H1 (cell line): Measurements from ENCODE around the gene HS3ST5. TPM values are rescaled to one million over a fixed set of nuclear protein-coding genes. Genes with fewer than 3 reads are reported as not detected.

ENCODE experiments used
- CTCF ChIA-PET: fragments of 300-600 bp; sonication (Branson Sonifier 250); formaldehyde crosslinking; loops from one replicate; lab custom pipeline; 2021; ENCODE audit not compliant: partially characterized antibody; lab: Charles Lee
- POLR2A ChIA-PET: fragments of 300-600 bp; sonication (Branson Sonifier 250); formaldehyde crosslinking; loops from one replicate; lab custom pipeline; 2021; ENCODE audit warnings: inconsistent platforms; ENCODE audit not compliant: partially characterized antibody; lab: Charles Lee
- DNase-seq, 2 experiments: peaks; one replicate each; pipeline versions ENCODE4 v3.0.0 to v3.0.0-alpha.2; 2010 to 2022; ENCODE audit warnings: low spot score in 2 of 2, low read depth in 1 of 2, mixed read lengths in 1 of 2
- FAIRE-seq: peaks from 2 replicates; lab custom pipeline; 2011; peaks lifted over from hg19 to GRCh38; lab: Jason Lieb, UNC
- H2AFZ ChIP-seq: 2 replicates; pipeline ENCODE4 v1.8.1; 2012; ENCODE audit warnings: low read length, inconsistent platforms
- H2AK5ac ChIP-seq: 2 replicates; pipeline ENCODE4 v1.6.1; 2013; ENCODE audit warnings: low read depth, low read length
- H2BK120ac ChIP-seq: replicated peaks from 2 replicates; pipeline ENCODE3; 2013; ENCODE audit warnings: low read depth, low read length, inconsistent platforms
- H2BK12ac ChIP-seq: 2 replicates; pipeline ENCODE4 v1.6.1; 2013; ENCODE audit warnings: low read depth, low read length
- H2BK15ac ChIP-seq: 2 replicates; pipeline ENCODE4 v1.6.1; 2013; ENCODE audit warnings: low read length
- H2BK20ac ChIP-seq: 2 replicates; pipeline ENCODE4 v1.6.1; 2013; ENCODE audit warnings: low read length
- H2BK5ac ChIP-seq: 2 replicates; pipeline ENCODE4 v1.6.1; 2013; ENCODE audit warnings: low read depth, low read length
- H3K14ac ChIP-seq: 2 replicates; pipeline ENCODE4 v1.6.1; 2013; ENCODE audit warnings: inconsistent platforms; ENCODE audit not compliant: insufficient read length
- H3K18ac ChIP-seq: 2 replicates; pipeline ENCODE4 v1.6.1; 2013; ENCODE audit warnings: low read length; ENCODE audit errors: extremely low read depth
- H3K23ac ChIP-seq: 2 replicates; pipeline ENCODE4 v1.6.1; 2013; ENCODE audit warnings: inconsistent platforms; ENCODE audit not compliant: insufficient read length
- H3K23me2 ChIP-seq: 2 replicates; pipeline ENCODE4 v1.6.1; 2013; ENCODE audit warnings: low read depth, low read length
- H3K27ac ChIP-seq: 2 replicates; pipeline ENCODE4 v1.6.1; 2011; ENCODE audit warnings: low read depth, low read length, inconsistent platforms
- H3K27me3 ChIP-seq, 4 experiments: replicated peaks in 1 of 4; 1 replicate in 1 of 4; 2 replicates in 3 of 4; pipeline versions ENCODE4 v1.6.1 to v1.8.1; 2011 to 2013; ENCODE audit warnings: low read length in 3 of 4, mild to moderate bottlenecking in 3 of 4, inconsistent platforms in 2 of 4, mixed read lengths in 2 of 4, moderate library complexity in 1 of 4; ENCODE audit not compliant: control insufficient read depth in 3 of 4, insufficient read depth in 3 of 4; ENCODE audit errors: extremely low read depth in 1 of 4
- H3K36me3 ChIP-seq, 4 experiments: 2 replicates each; pipeline versions ENCODE4 v1.6.1 to v1.8.1; 2011 to 2013; ENCODE audit warnings: mild to moderate bottlenecking in 4 of 4, low read length in 3 of 4, moderate library complexity in 2 of 4, control low read depth in 1 of 4, inconsistent platforms in 1 of 4; ENCODE audit not compliant: insufficient read depth in 4 of 4, control insufficient read depth in 2 of 4
- H3K4ac ChIP-seq: replicated peaks from 2 replicates; pipeline ENCODE3; 2013; ENCODE audit warnings: low read length, low read depth, mixed read lengths, inconsistent platforms; ENCODE audit not compliant: insufficient read length
- H3K4me1 ChIP-seq, 4 experiments: replicated peaks in 1 of 4; 1 replicate in 1 of 4; 2 replicates in 3 of 4; pipeline versions ENCODE4 v1.6.1 to v1.8.1; 2011 to 2013; ENCODE audit warnings: low read length in 3 of 4, inconsistent platforms in 2 of 4, mixed read lengths in 1 of 4; ENCODE audit not compliant: insufficient read depth in 4 of 4, control insufficient read depth in 3 of 4
- H3K4me2 ChIP-seq, 2 experiments: 2 replicates each; pipeline versions ENCODE4 v1.6.1 to v1.8.1; 2011 to 2013; ENCODE audit warnings: low read depth in 2 of 2, low read length in 2 of 2, control low read depth in 1 of 2, inconsistent platforms in 1 of 2, mild to moderate bottlenecking in 1 of 2; ENCODE audit not compliant: insufficient read depth in 1 of 2
- H3K4me3 ChIP-seq, 4 experiments: fragments of 200-600, 300-600 bp in 1 of 4; sonication (generic), shearing (Covaris generic), sonication (Bioruptor Twin) in 1 of 4; 2 replicates each; pipeline versions ENCODE4 v1.5.1 to v1.8.1; 2011 to 2016; ENCODE audit warnings: low read length in 4 of 4, low read depth in 3 of 4, control low read depth in 2 of 4, inconsistent platforms in 2 of 4, mild to moderate bottlenecking in 2 of 4, mixed read lengths in 1 of 4, moderate library complexity in 1 of 4; ENCODE audit not compliant: insufficient read depth in 2 of 4; ENCODE audit errors: extremely low read depth in 1 of 4
- H3K56ac ChIP-seq: replicated peaks from 2 replicates; pipeline ENCODE3; 2013; ENCODE audit warnings: low read depth, mild to moderate bottlenecking, mixed read lengths, low read length, inconsistent platforms; ENCODE audit not compliant: insufficient read length
- H3K79me1 ChIP-seq: 2 replicates; pipeline ENCODE4 v1.6.1; 2013; ENCODE audit warnings: low read depth, low read length, control low read depth
- H3K79me2 ChIP-seq, 2 experiments: 2 replicates each; pipeline versions ENCODE4 v1.6.1 to v1.8.1; 2012 to 2013; ENCODE audit warnings: low read length in 2 of 2, mild to moderate bottlenecking in 2 of 2, inconsistent platforms in 1 of 2; ENCODE audit not compliant: insufficient read depth in 2 of 2, control insufficient read depth in 1 of 2
- H3K9ac ChIP-seq, 4 experiments: replicated peaks in 1 of 4; 1 replicate in 1 of 4; 2 replicates in 3 of 4; pipeline versions ENCODE4 v1.6.1 to v1.8.1; 2011 to 2013; ENCODE audit warnings: low read depth in 3 of 4, low read length in 3 of 4, control low read depth in 2 of 4, mild to moderate bottlenecking in 2 of 4, moderate library complexity in 2 of 4, inconsistent platforms in 1 of 4; ENCODE audit errors: extremely low read depth in 1 of 4
- H3K9me3 ChIP-seq, 2 experiments: 2 replicates each; pipeline versions ENCODE4 v1.6.1 to v1.8.1; 2012 to 2013; ENCODE audit warnings: mild to moderate bottlenecking in 2 of 2, moderate library complexity in 2 of 2, control low read depth in 1 of 2, inconsistent platforms in 1 of 2, low read depth in 1 of 2, low read length in 1 of 2, mixed read lengths in 1 of 2; ENCODE audit not compliant: insufficient read depth in 2 of 2
- H4K20me1 ChIP-seq, 2 experiments: replicated peaks in 1 of 2; 2 replicates each; pipeline versions ENCODE3 to v1.8.1; 2011 to 2013; ENCODE audit warnings: inconsistent platforms in 2 of 2, low read length in 2 of 2, mild to moderate bottlenecking in 1 of 2; ENCODE audit not compliant: insufficient read depth in 2 of 2, control insufficient read depth in 1 of 2
- H4K5ac ChIP-seq: 2 replicates; pipeline ENCODE4 v1.6.1; 2013; ENCODE audit warnings: low read length, low read depth, mixed read lengths, inconsistent platforms; ENCODE audit not compliant: insufficient read length
- H4K8ac ChIP-seq: 2 replicates; pipeline ENCODE4 v1.8.0; 2013; ENCODE audit warnings: mild to moderate bottlenecking, moderate library complexity, low read length, inconsistent platforms; ENCODE audit not compliant: insufficient read depth; ENCODE audit errors: extremely low read depth
- H4K91ac ChIP-seq: replicated peaks from 2 replicates; pipeline ENCODE3; 2013; ENCODE audit warnings: low read length, mixed read lengths, inconsistent platforms; ENCODE audit not compliant: insufficient read length
- ASH2L ChIP-seq: fragments of 200-600, 300-600 bp; sonication (generic); IDR thresholded peaks from one replicate; pipeline ENCODE4 v1.7.1; 2017; ENCODE audit warnings: low read length
- ATF2 ChIP-seq: IDR thresholded peaks from 2 replicates; pipeline ENCODE4 v1.6.1; 2012; ENCODE audit warnings: low read length, inconsistent platforms
- CHD1 ChIP-seq: IDR thresholded peaks from 2 replicates; pipeline ENCODE4 v1.6.1; 2012; ENCODE audit warnings: low read depth, low read length, improper control_type of control experiment
- CREB1 ChIP-seq: IDR thresholded peaks from 2 replicates; pipeline ENCODE4 v1.6.1; 2012; ENCODE audit warnings: inconsistent platforms
- EP300 ChIP-seq, 2 experiments: IDR thresholded peaks; 1 replicate in 1 of 2; 2 replicates in 1 of 2; pipeline ENCODE4 v1.6.1; 2011 to 2012; ENCODE audit warnings: low read depth in 2 of 2, low read length in 2 of 2, mild to moderate bottlenecking in 2 of 2, borderline replicate concordance in 1 of 2, inconsistent platforms in 1 of 2, moderate library complexity in 1 of 2
- EZH2 ChIP-seq: fragments of 200-600 bp; sonication (generic); IDR thresholded peaks from 2 replicates; pipeline ENCODE4 v1.7.1; 2012; ENCODE audit warnings: low read depth, mild to moderate bottlenecking, moderate library complexity, low read length, inconsistent platforms; ENCODE audit not compliant: severe bottlenecking
- JUN ChIP-seq: IDR thresholded peaks from 2 replicates; pipeline ENCODE4 v1.6.1; 2011; ENCODE audit warnings: low read depth, mild to moderate bottlenecking, improper control_type of control experiment, low read length
- SIN3A ChIP-seq, 2 experiments: IDR thresholded peaks in 1 of 2; conservative IDR thresholded peaks in 1 of 2; 2 replicates each; pipeline ENCODE4 v1.6.1; 2011 to 2012; ENCODE audit warnings: low read length in 2 of 2, improper control_type of control experiment in 1 of 2, low read depth in 1 of 2, mild to moderate bottlenecking in 1 of 2
- WGBS, 2 experiments: shearing (Covaris generic) in 1 of 2; methylation state at CpG; one replicate each; pipeline versions ENCODE4 v1.1.6 to v1.1.7; 2013 to 2015; ENCODE audit warnings: low lambda C conversion rate in 2 of 2, mixed read lengths in 2 of 2, inconsistent platforms in 1 of 2, low coverage in 1 of 2, missing lambda C conversion rate in 1 of 2; ENCODE audit not compliant: insufficient replicate concordance in 2 of 2, insufficient coverage in 1 of 2, insufficient read length in 1 of 2; ENCODE audit errors: extremely low coverage in 1 of 2, missing lambda C conversion rate in 1 of 2; 5-methylcytosine and 5-hydroxymethylcytosine counted together
- polyA plus RNA-seq, 7 experiments: library from polyadenylated mRNA; depleted of rRNA in 3 of 7; stranded (reverse) in 5 of 7; unstranded in 2 of 7; fragments of >200 nt in 5 of 7; fragments of 200-250 nt in 2 of 7; gene quantifications; 1 replicate in 5 of 7; 2 replicates in 1 of 7; 4 replicates in 1 of 7; pipeline versions ENCODE4 v1.2.1 to v1.2.3, GENCODE V29; 2011 to 2013; ENCODE audit warnings: missing spikeins in 2 of 7, mixed read lengths in 2 of 7
- total RNA-seq: library from RNA; stranded (reverse); fragmentation: NEBNext Ultra II Directional; extraction: Animal tissue kit (Norgen Biotek cat#: 25700); gene quantifications from 2 replicates; pipeline ENCODE4 v1.2.1, GENCODE V29; 2021

The HS3ST5 gene
- total and polyA plus RNA-seq, 2 of the 8 experiments (the other 6 are each of a cell fraction or from before 2014, with no cell fraction given) = 1.2 to 9.9 TPM

- H2AFZ ChIP-seq = no peak overlapping the region
- WGBS, 2 experiments = 1% methylated on average over 37 of the region's 92 CpGs; no CpG with 5 or more reads in 1 of the 2 experiments
- no peaks in the 10 kb centered on the region for H4K20me1 ChIP-seq
- POLR2A ChIA-PET = interaction anchor here (0.6 to 6.0 kb wide), 18 partner anchors 9 to 110 kb away, joined by 3 to 50 read pairs (median 6); no protein-coding TSS in a partner anchor
- no peaks in the 10 kb centered on the region for H3K27me3 ChIP-seq
- H3K14ac ChIP-seq = no peak overlapping the region
- no peak overlapping the region for H3K27ac ChIP-seq
- CTCF ChIA-PET = interaction anchor here (0.6 to 2.7 kb wide), 19 partner anchors 12 to 361 kb away, joined by 3 to 13 read pairs (median 3); no protein-coding TSS in a partner anchor
- no peak for FAIRE-seq
- H2BK15ac ChIP-seq = no peak overlapping the region; the same call in 1 of the 2 replicates
- H3K4me2 ChIP-seq = peak overlapping the region; percentile 70 to 91
- DNase-seq = peak in 1 of 2 experiments; percentile 81
- H4K91ac ChIP-seq = peak overlapping the region; percentile 47
- H3K4me1 ChIP-seq = peaks cover 0 to 15% (median 7%) of the 10 kb centered on the region in 4 experiments; a peak in 4 of 7 replicates
- no peak overlapping the region for H3K4ac ChIP-seq
- no peaks in the 10 kb centered on the region for H3K79me1 ChIP-seq
- H2BK120ac ChIP-seq = no peak overlapping the region
- 0 out of 2 replicates have a peak overlapping the region, but pooled peaks have one; percentile 6 for H2BK12ac ChIP-seq
- peak overlapping the region; percentile 50 for H4K5ac ChIP-seq
- H2BK20ac ChIP-seq = no peak overlapping the region
- no peak overlapping the region for H2AK5ac ChIP-seq
- H3K23ac ChIP-seq = no peak overlapping the region
- peak overlapping the region; percentile 43 for H3K56ac ChIP-seq
- H3K23me2 ChIP-seq = peaks cover 18% of the 10 kb centered on the region
- H3K9me3 ChIP-seq = no peaks in the 10 kb centered on the region
- H3K9ac ChIP-seq = peak overlapping the region in 2 of 4 experiments; percentile 27 to 54; a peak in 6 of 7 replicates
- peak overlapping the region; percentile 88; the same call in 1 of the 2 replicates for H3K18ac ChIP-seq
- H3K4me3 ChIP-seq = peak overlapping the region; percentile 80 to 98 (median 82)
- peak overlapping the region; percentile 57; the same call in 1 of the 2 replicates for H4K8ac ChIP-seq
- H2BK5ac ChIP-seq = peak overlapping the region; percentile 74; the same call in 1 of the 2 replicates
- H3K36me3 ChIP-seq = no peaks in the 10 kb centered on the region
- peaks cover 10 to 66% of the 10 kb centered on the region in 2 experiments; a peak in 3 of 4 replicates for H3K79me2 ChIP-seq
- TF ChIP-seq EZH2 (no peak), JUN (no peak), EP300 (IDR thresholded peaks at IDR 0.05; ENCODE audit: borderline replicate concordance in 1 of 2, low read depth in 2 of 2, low read length in 2 of 2) (peak in 1 of 2 experiments; percentile 2; a peak in 1 of 3 replicates), CREB1 (no peak), SIN3A (conservative IDR thresholded peaks at IDR 0.05 in 1 of 2, IDR thresholded peaks at IDR 0.05 in 1 of 2; ENCODE audit: low read depth in 1 of 2, low read length in 2 of 2) (peak in 1 of 2 experiments; percentile 76; a peak in 2 of 4 replicates), CHD1 (no peak), ATF2 (no peak), ASH2L (peak; percentile 69)
Measured at GRCh38 chr6:114342086-114342825, 567 bp downstream of the HS3ST5 start.
